GM23248 (cell line): ENCODE measurements around the gene ANTXR2. TPM values are rescaled to one million over a fixed set of nuclear protein-coding genes. Genes with fewer than 3 reads are reported as not detected.
A peak's percentile ranks its signal among the peaks of the same experiment; 100 is the strongest.

ENCODE experiments used
- DNase-seq: peaks from one replicate; pipeline ENCODE4 v3.0.0-alpha.2; 2015
- H2AFZ ChIP-seq: fragments of 200-600 bp; sonication (generic); 2 replicates; pipeline ENCODE4 v1.6.1; 2016; ENCODE audit warnings: antibody characterized with exemption
- H3F3A ChIP-seq: fragments of 200-600 bp; sonication (generic); 2 replicates; pipeline ENCODE4 v1.6.1; 2016; ENCODE audit warnings: mild to moderate bottlenecking, antibody characterized with exemption, mixed run types; ENCODE audit not compliant: insufficient read depth
- H3K27ac ChIP-seq: fragments of 200-600 bp; sonication (generic); 2 replicates; pipeline ENCODE4 v1.5.1; 2016; ENCODE audit warnings: mild to moderate bottlenecking
- H3K27me3 ChIP-seq: fragments of 200-600 bp; sonication (generic); replicated peaks from 2 replicates; pipeline ENCODE4 v1.6.1; 2016; ENCODE audit warnings: mild to moderate bottlenecking; ENCODE audit not compliant: insufficient read depth
- H3K36me3 ChIP-seq: fragments of 200-600 bp; sonication (generic); 2 replicates; pipeline ENCODE4 v1.6.1; 2016; ENCODE audit warnings: low read depth, mild to moderate bottlenecking
- H3K4me1 ChIP-seq: fragments of 200-600 bp; sonication (generic); 2 replicates; pipeline ENCODE4 v1.6.1; 2016; ENCODE audit warnings: mild to moderate bottlenecking; ENCODE audit not compliant: insufficient read depth
- H3K4me2 ChIP-seq: fragments of 200-600 bp; sonication (generic); one replicate; pipeline ENCODE4 v1.6.1; 2016; ENCODE audit warnings: mild to moderate bottlenecking; ENCODE audit not compliant: unreplicated experiment
- H3K4me3 ChIP-seq: fragments of 200-600 bp; sonication (generic); 2 replicates; pipeline ENCODE4 v1.5.1; 2016; ENCODE audit warnings: mild to moderate bottlenecking
- H3K79me2 ChIP-seq: fragments of 200-600 bp; sonication (generic); 2 replicates; pipeline ENCODE4 v1.6.1; 2016; ENCODE audit warnings: mild to moderate bottlenecking; ENCODE audit not compliant: insufficient read depth
- H3K9ac ChIP-seq: fragments of 200-600 bp; sonication (generic); 2 replicates; pipeline ENCODE4 v1.6.1; 2016; ENCODE audit warnings: mild to moderate bottlenecking
- H3K9me2 ChIP-seq: fragments of 200-600 bp; sonication (generic); 2 replicates; pipeline ENCODE4 v1.6.1; 2016; ENCODE audit warnings: mixed run types, mild to moderate bottlenecking, moderate library complexity; ENCODE audit not compliant: insufficient read depth
- H3K9me3 ChIP-seq: fragments of 200-600 bp; sonication (generic); one replicate; pipeline ENCODE4 v1.6.1; 2017; ENCODE audit warnings: low read depth
- H4K20me1 ChIP-seq: fragments of 200-600 bp; sonication (generic); 2 replicates; pipeline ENCODE4 v1.6.0; 2016; ENCODE audit not compliant: insufficient read depth
- EZH2 ChIP-seq: fragments of 200-600 bp; sonication (generic); IDR thresholded peaks from 2 replicates; pipeline ENCODE4 v1.6.1; 2018; ENCODE audit warnings: antibody characterized with exemption, mild to moderate bottlenecking; ENCODE audit not compliant: insufficient read depth, poor library complexity, severe bottlenecking
- EZH2phosphoT487 ChIP-seq: fragments of 200-600 bp; sonication (generic); IDR thresholded peaks from 2 replicates; pipeline ENCODE4 v1.6.1; 2018; ENCODE audit warnings: antibody characterized with exemption, moderate library complexity, mild to moderate bottlenecking, low read depth; ENCODE audit not compliant: insufficient read depth
- WGBS, 2 experiments: methylation state at CpG; one replicate each; pipeline ENCODE4 v1.1.6; 2015 to 2017; ENCODE audit warnings: low lambda C conversion rate in 2 of 2, low coverage in 1 of 2; ENCODE audit errors: missing lambda C conversion rate in 2 of 2; 5-methylcytosine and 5-hydroxymethylcytosine counted together
- in situ Hi-C: fragments of 300-500 bp; cut with MboI; formaldehyde crosslinking; loops from 2 replicates; pipeline ENCODE4 v1.15.0; 2020
- polyA plus RNA-seq: library from polyadenylated mRNA; unstranded; fragments of >200 nt; fragmentation: Nextera tagmentation; extraction: Ambion mirVana; gene quantifications from 2 replicates; pipeline ENCODE4 v1.2.1, GENCODE V29; 2016
- total RNA-seq: library from RNA; depleted of rRNA; stranded (reverse); fragments of >200 nt; shearing (Covaris generic); gene quantifications from 2 replicates; pipeline ENCODE4 v1.2.3, GENCODE V29; 2014

Gene ANTXR2
- total and polyA plus RNA-seq, 2 experiments from 2014 or later: 77.2 to 87.5 TPM

DNA sequence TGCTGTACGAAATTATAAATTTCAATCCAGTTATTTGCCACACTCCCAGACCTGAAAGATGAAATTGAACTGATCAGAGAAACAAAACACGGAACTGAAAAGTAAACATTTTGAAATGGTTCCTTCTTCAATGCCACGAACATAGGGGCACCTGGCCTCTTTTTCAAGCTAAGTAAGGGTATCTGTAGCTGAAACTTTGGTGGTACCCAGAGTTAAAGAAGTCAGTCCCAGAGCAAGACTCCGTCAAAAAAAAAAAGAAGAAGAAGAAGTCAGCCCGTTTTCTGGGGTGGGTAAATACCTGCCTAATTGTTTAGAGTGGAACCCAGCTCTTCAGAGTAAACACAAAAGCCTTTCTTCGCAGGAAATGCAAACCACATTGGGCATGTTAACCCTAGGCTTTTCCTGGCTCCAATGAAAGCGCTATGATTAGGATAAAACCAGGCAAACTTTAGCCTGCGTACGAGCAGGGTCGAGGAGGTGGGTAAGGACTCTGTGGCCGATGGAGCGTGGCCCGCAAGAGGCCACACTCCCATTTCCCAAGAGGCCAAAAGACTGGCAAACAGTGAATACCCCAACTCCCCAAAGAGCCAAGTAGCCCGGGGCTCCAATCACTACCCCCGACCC is 1.3 kb downstream of the ANTXR2 start:
- peak overlapping the region; percentile 76 for H3K27ac ChIP-seq
- peak overlapping the region; percentile 93 for H3K4me2 ChIP-seq
- peaks cover 44% of the 10 kb centered on the region for H3K4me1 ChIP-seq
- in situ Hi-C loops: no loop called here
- peaks cover 42% of the 10 kb centered on the region for H3F3A ChIP-seq
- peaks cover 15% of the 10 kb centered on the region for H3K36me3 ChIP-seq
- H4K20me1 ChIP-seq: no peaks in the 10 kb centered on the region
- H3K9ac ChIP-seq: peak overlapping the region; percentile 84
- no peaks in the 10 kb centered on the region for H3K9me2 ChIP-seq
- TF ChIP-seq EZH2phosphoT487 (no peak), EZH2 (no peak)
- peak overlapping the region; percentile 79 for H2AFZ ChIP-seq
- peak overlapping the region; percentile 80 for H3K4me3 ChIP-seq
- DNase-seq: peak; percentile 36
- H3K9me3 ChIP-seq: no peaks in the 10 kb centered on the region
- WGBS, 2 experiments: 1% methylated on average over 15 of the region's 15 CpGs
- peaks cover 42% of the 10 kb centered on the region for H3K79me2 ChIP-seq
- no peaks in the 10 kb centered on the region for H3K27me3 ChIP-seq

DNA sequence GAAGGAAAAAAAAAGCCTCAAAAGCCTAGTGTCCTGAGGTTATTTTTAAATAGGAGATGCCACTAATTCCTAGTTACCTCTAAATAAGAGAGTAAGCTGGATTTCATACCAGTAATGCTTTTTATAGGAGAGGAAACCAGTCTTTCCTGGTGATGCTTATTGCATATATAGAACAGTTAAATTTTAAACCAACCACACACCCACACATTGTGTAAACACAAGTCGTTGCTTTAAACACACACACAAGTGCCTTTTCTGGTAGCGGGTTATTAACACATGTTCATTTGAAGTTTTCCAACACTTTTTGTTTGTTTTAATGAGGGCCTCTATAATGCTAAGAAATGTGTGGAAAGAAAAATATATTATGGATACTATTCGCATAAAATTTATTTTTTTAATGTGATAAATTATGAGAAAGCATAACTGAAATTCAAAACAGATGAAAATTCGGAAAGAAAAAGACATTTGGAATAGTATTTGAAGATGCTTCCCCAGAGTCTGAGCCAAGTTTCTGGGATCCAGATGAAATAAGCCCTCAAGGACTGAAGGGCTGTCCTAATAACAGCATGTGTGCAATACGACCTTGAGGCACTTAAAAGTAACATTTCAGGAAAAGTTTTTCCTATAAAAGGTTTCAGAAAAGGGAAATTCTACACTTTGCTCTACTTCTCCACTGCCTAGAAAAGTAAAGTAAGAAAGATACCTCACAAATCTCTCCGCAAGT is 2.0 kb downstream of the ANTXR2 start:
- H3K27me3 ChIP-seq: no peaks in the 10 kb centered on the region
- H3K9me2 ChIP-seq: no peaks in the 10 kb centered on the region
- H3K4me2 ChIP-seq: peak overlapping the region; percentile 93
- TF ChIP-seq EZH2phosphoT487 (no peak), EZH2 (no peak)
- peak; percentile 52 for DNase-seq
- peak overlapping the region; percentile 80 for H3K4me3 ChIP-seq
- H3K36me3 ChIP-seq: peaks cover 22% of the 10 kb centered on the region
- in situ Hi-C loops: no loop called here
- 2 to 3% methylated on average over 6 of the region's 6 CpGs for WGBS, 2 experiments
- H3K27ac ChIP-seq: peak overlapping the region; percentile 76
- H3K4me1 ChIP-seq: peaks cover 44% of the 10 kb centered on the region
- peak overlapping the region; percentile 79 for H2AFZ ChIP-seq
- no peaks in the 10 kb centered on the region for H4K20me1 ChIP-seq
- H3K9me3 ChIP-seq: no peaks in the 10 kb centered on the region
- peaks cover 46% of the 10 kb centered on the region for H3K79me2 ChIP-seq
- H3K9ac ChIP-seq: peak overlapping the region; percentile 84
- H3F3A ChIP-seq: peaks cover 42% of the 10 kb centered on the region

GRCh38 chr4:80069837-80070731 is 2.9 kb downstream of the ANTXR2 start:
- Histone ChIP-seq H3K79me2 (peaks cover 56% of the 10 kb centered on the region), H3K27me3 (no peaks in the 10 kb centered on the region), H3K4me3 (peak overlapping the region; percentile 80), H3K4me2 (peak overlapping the region; percentile 93), H3K4me1 (peaks cover 44% of the 10 kb centered on the region), H3K9me3 (no peaks in the 10 kb centered on the region), H3K9me2 (no peaks in the 10 kb centered on the region), H3K9ac (peak overlapping the region; percentile 84), H4K20me1 (no peaks in the 10 kb centered on the region), H2AFZ (peak overlapping the region; percentile 8; the same call in 1 of the 2 replicates), H3K27ac (peak overlapping the region; percentile 76), H3K36me3 (peaks cover 30% of the 10 kb centered on the region), H3F3A (peaks cover 42% of the 10 kb centered on the region)
- DNase-seq: peak; percentile 74
- in situ Hi-C loops: no loop called here
- 9% methylated on average over 2 of the region's 2 CpGs for WGBS, 2 experiments
- TF ChIP-seq EZH2: no peak
- TF ChIP-seq EZH2phosphoT487: no peak
